SKM-1 (cell line): ENCODE results near the gene PCYT2.

ENCODE experiments used
- DNase-seq: peaks from one replicate; lab custom pipeline; 2025; ENCODE audit not compliant: unreplicated experiment; lab: John Stamatoyannopoulos, UW

The PCYT2 gene

GRCh38 chr17:81858967-81859905 lies 52.0 kb downstream of the PCYT2 start:
- no peak for DNase-seq

- no peak for DNase-seq
Measured at GRCh38 chr17:81858170-81858966, 52.8 kb downstream of the PCYT2 start.

GRCh38 chr17:81854974-81855774 lies 56.0 kb downstream of the PCYT2 start:
- no peak for DNase-seq

GRCh38 chr17:81852237-81852636 lies 59.0 kb downstream of the PCYT2 start:
- DNase-seq = no peak

- DNase-seq = no peak
Measured at GRCh38 chr17:81851423-81851822, 59.8 kb downstream of the PCYT2 start.
